ENCODE measurements around the gene NLN.
A peak's percentile ranks its signal among the peaks of the same experiment; 100 is the strongest.

NLN gene

DNA sequence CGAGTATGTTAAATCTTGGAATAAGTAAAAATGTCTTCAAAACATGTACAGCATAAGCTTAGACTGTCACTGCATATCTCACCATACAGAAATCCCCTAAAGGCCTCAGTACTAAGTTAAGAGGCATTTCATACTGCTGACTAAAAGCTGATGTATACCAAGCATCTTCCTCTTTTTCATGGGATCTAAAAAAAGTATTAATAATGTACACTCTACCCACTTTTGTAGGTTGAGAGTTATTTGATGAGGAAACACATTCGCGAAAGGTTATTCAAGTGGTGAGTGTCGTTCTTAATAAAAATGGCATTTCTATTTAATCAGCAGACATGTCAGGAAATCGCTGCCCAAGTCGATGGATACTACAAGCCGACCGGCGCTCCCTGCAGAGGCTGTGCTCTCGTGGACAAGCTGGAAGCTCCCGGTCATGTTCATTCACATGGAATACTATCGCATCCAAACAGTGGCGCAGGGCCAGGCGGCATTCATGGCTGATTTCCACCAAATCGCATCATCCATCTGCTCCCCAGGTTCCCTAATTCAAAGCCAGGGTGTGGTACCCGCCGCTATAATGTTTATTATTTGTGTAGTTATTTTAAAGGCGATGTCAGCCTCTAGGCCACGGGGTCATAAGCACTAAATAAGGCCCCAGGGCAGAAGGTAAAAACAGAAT lies 820 bp upstream of the NLN start:
- Histone ChIP-seq H3K27me3 (ENCODE audit: insufficient read depth, low read length, poor library complexity) (no peaks in the 10 kb centered on the region), H3K79me2 (ENCODE audit: insufficient read depth, low read length) (peaks cover 22% of the 10 kb centered on the region), H3K9ac (ENCODE audit: low read depth, low read length) (peak overlapping the region; percentile 92), H3K27ac (ENCODE audit: low read length) (peak overlapping the region; percentile 77), H3K36me3 (ENCODE audit: insufficient read depth, low read length) (peaks cover 2% of the 10 kb centered on the region), H3K9me3 (ENCODE audit: insufficient read depth, low read length, severe bottlenecking) (no peaks in the 10 kb centered on the region), H4K20me1 (ENCODE audit: insufficient read depth, low read length) (no peaks in the 10 kb centered on the region), H2AFZ (ENCODE audit: low read depth, low read length) (peak overlapping the region; percentile 79), H3K4me3 (ENCODE audit: low read depth in 1 of 2, low read length in 2 of 2) (peak overlapping the region; percentile 55 to 93; a peak in 3 of 4 replicates), H3K4me2 (ENCODE audit: insufficient read depth, low read length) (peak overlapping the region; percentile 97), H3K4me1 (ENCODE audit: insufficient read depth, low read length) (peaks cover 43% of the 10 kb centered on the region)
- TF ChIP-seq, protein P1, sequence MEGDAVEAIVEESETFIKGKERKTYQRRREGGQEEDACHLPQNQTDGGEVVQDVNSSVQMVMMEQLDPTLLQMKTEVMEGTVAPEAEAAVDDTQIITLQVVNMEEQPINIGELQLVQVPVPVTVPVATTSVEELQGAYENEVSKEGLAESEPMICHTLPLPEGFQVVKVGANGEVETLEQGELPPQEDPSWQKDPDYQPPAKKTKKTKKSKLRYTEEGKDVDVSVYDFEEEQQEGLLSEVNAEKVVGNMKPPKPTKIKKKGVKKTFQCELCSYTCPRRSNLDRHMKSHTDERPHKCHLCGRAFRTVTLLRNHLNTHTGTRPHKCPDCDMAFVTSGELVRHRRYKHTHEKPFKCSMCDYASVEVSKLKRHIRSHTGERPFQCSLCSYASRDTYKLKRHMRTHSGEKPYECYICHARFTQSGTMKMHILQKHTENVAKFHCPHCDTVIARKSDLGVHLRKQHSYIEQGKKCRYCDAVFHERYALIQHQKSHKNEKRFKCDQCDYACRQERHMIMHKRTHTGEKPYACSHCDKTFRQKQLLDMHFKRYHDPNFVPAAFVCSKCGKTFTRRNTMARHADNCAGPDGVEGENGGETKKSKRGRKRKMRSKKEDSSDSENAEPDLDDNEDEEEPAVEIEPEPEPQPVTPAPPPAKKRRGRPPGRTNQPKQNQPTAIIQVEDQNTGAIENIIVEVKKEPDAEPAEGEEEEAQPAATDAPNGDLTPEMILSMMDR (IDR thresholded peaks at IDR 0.05; ENCODE audit: borderline replicate concordance, extremely low read depth, low read length, poor library complexity, severe bottlenecking) = no peak
- TF ChIP-seq EZH2 (IDR thresholded peaks at IDR 0.05; ENCODE audit: borderline replicate concordance, low read depth, low read length, severe bottlenecking) = no peak
- DNase-seq = no peak
- ATAC-seq (ENCODE audit: insufficient read depth, low read depth) = no peak

GRCh38 chr5:65722575-65723403 lies 784 bp downstream of the NLN start:
- H3K4me1 ChIP-seq (ENCODE audit: insufficient read depth, low read length) = peaks cover 43% of the 10 kb centered on the region
- peak overlapping the region; percentile 79 for H2AFZ ChIP-seq (ENCODE audit: low read depth, low read length)
- H3K9ac ChIP-seq (ENCODE audit: low read depth, low read length) = peak overlapping the region; percentile 92
- DNase-seq (peak; percentile 20), ATAC-seq (ENCODE audit: insufficient read depth, low read depth) (0 out of 3 replicates have a peak, but pooled peaks have one; percentile 6)
- H3K4me2 ChIP-seq (ENCODE audit: insufficient read depth, low read length) = peak overlapping the region; percentile 97
- peaks cover 2% of the 10 kb centered on the region for H3K36me3 ChIP-seq (ENCODE audit: insufficient read depth, low read length)
- TF ChIP-seq, protein P1 (IDR thresholded peaks at IDR 0.05; ENCODE audit: borderline replicate concordance, extremely low read depth, low read length, poor library complexity, severe bottlenecking) = no peak
- TF ChIP-seq EZH2 (IDR thresholded peaks at IDR 0.05; ENCODE audit: borderline replicate concordance, low read depth, low read length, severe bottlenecking) = no peak
- H4K20me1 ChIP-seq (ENCODE audit: insufficient read depth, low read length) = no peaks in the 10 kb centered on the region
- no peaks in the 10 kb centered on the region for H3K9me3 ChIP-seq (ENCODE audit: insufficient read depth, low read length, severe bottlenecking)
- peaks cover 25% of the 10 kb centered on the region for H3K79me2 ChIP-seq (ENCODE audit: insufficient read depth, low read length)
- peak overlapping the region; percentile 53 for H3K27ac ChIP-seq (ENCODE audit: low read length)
- H3K4me3 ChIP-seq (ENCODE audit: low read depth in 1 of 2, low read length in 2 of 2) = peak overlapping the region; percentile 55 to 93
- no peaks in the 10 kb centered on the region for H3K27me3 ChIP-seq (ENCODE audit: insufficient read depth, low read length, poor library complexity)

DNA sequence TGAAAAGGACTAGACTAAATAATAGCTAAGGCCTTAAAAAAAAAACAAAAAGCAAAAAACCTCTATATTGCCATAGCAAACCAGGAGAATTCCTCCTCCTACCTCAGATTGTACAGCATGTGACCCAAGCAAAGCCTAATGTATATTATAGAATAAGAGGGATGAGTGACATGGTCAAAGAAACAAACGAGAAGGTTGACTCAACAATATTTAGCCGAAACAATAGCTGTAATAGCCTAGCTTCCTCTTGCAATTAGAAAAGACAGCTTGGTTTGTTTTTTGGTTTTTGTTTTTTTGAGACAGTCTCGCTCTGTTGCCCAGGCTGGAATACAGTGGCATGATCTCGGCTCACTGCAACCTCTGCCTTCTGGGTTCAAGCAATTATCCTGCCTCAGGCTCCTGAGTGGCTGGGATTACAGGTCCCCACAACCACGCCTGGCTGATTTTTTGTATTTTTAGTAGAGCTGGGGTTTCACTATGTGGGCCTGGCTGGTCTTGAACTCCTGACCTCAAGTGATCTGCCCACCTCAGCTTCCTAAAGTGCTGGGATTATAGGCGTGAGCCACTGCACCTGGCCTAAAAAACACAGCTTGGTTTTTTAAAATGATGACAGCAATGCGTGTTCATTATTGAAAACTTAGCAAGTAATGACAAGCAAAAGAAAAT lies 5.6 kb downstream of the NLN start:
- no peaks in the 10 kb centered on the region for H3K36me3 ChIP-seq (ENCODE audit: insufficient read depth, low read length)
- peaks cover 20% of the 10 kb centered on the region for H3K79me2 ChIP-seq (ENCODE audit: insufficient read depth, low read length)
- H3K4me2 ChIP-seq (ENCODE audit: insufficient read depth, low read length) = no peak overlapping the region
- no peak overlapping the region for H3K9ac ChIP-seq (ENCODE audit: low read depth, low read length)
- DNase-seq = no peak
- no peak for TF ChIP-seq EZH2 (IDR thresholded peaks at IDR 0.05; ENCODE audit: borderline replicate concordance, low read depth, low read length, severe bottlenecking)
- TF ChIP-seq, protein P1 (IDR thresholded peaks at IDR 0.05; ENCODE audit: borderline replicate concordance, extremely low read depth, low read length, poor library complexity, severe bottlenecking) = no peak
- H3K9me3 ChIP-seq (ENCODE audit: insufficient read depth, low read length, severe bottlenecking) = no peaks in the 10 kb centered on the region
- H3K27ac ChIP-seq (ENCODE audit: low read length) = no peak overlapping the region
- H4K20me1 ChIP-seq (ENCODE audit: insufficient read depth, low read length) = no peaks in the 10 kb centered on the region; the same call in 1 of the 2 replicates
- ATAC-seq (ENCODE audit: insufficient read depth, low read depth) = no peak
- no peaks in the 10 kb centered on the region for H3K27me3 ChIP-seq (ENCODE audit: insufficient read depth, low read length, poor library complexity)
- H2AFZ ChIP-seq (ENCODE audit: low read depth, low read length) = no peak overlapping the region
- H3K4me1 ChIP-seq (ENCODE audit: insufficient read depth, low read length) = peaks cover 18% of the 10 kb centered on the region
- no peak overlapping the region for H3K4me3 ChIP-seq (ENCODE audit: low read depth in 1 of 2, low read length in 2 of 2)

Measured in DND-41 (cell line).